ENCODE data around the gene ST6GALNAC6. TPM values are rescaled to one million over a fixed set of nuclear protein-coding genes. Genes with fewer than 3 reads are reported as not detected.
A peak's percentile ranks its signal among the peaks of the same experiment; 100 is the strongest.
"Not testable (repeated sequence)": the region's sequence is repeated elsewhere in the genome, so short reads cannot be mapped to it uniquely, and the experiment has no call there.

Gene ST6GALNAC6
- total RNA-seq, 1 experiment from 2014 or later, result 12.7 TPM

DNA sequence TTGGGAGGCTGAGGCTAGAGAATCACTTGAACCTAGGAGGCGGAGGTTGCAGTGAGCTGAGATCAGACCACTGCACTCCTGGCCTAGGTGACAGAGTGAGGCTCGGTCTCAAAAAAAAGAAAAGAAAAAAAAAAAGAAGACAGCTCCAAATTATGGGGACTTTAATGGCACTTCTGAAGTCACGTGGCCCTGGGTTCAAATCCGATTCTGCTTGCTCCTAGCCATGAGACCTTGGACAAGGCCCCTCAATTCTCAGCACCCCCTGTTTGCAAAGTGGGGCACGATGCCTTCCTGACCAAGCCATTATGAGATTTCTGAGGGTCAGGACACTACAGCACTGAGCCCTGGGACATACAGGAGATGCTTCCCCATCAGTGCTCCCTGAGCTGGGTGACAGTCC, 43.9 kb downstream of the ST6GALNAC6 start:
- no peak for DNase-seq (ENCODE audit: low read depth)

DNA sequence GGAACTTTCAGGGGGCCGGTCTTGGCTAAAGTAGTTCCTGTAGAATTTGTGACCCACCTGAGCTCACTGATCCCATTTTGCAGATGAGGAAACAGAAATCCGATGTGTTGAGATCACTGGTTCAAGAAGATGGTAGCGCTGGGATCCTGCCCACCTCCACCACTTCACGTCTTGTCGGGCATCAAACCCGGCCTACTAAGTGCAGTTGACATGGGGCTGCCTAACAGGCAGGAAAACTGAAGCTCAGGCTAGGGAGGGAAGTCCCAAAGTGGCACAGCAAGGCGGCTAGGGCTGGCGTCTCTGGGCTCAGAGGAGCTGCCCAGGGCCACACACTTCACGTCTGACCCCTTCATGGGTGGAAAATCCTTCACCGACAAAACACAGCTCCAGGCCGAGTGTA, 44.4 kb downstream of the ST6GALNAC6 start:
- no peak for DNase-seq (ENCODE audit: low read depth)

DNA sequence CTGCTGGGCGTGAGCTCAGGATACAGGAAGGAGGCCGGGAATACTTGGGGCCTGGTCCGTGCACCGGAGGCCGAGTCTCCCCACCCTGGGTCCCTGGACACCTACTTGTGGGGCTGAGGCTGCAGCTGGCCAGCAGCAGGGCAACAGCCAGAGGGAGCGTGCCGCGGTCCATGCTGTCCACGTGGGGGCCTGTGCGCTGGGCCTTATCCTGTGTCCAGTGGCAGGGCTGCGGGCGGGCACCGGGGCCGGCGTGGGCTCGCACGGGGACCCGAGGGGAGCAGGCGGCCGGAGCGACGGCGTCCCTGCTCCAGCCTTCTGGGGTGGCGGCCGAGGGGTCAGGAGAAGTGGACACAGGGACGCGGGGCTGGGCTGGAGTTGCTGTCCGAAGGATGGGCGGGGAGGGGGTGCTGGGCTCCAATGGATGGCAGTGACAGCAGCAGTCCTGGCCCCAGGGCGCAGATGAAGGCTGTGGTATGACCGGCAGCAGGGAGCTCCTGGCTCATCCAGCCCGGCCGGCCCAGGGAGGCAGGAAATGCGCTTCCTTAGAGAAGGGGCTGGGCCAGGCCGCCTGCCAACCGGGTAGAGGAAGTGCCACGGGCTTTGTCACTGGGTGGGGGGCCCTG, 45.1 kb downstream of the ST6GALNAC6 start, which contains the start of gene ENG:
Gene ENG, minus strand, starts transcription at position 475 of the 623 bp plus-strand sequence. Its CDS starts 303 bp downstream, at position 172.
- peak; percentile 85 for DNase-seq (ENCODE audit: low read depth)

DNA sequence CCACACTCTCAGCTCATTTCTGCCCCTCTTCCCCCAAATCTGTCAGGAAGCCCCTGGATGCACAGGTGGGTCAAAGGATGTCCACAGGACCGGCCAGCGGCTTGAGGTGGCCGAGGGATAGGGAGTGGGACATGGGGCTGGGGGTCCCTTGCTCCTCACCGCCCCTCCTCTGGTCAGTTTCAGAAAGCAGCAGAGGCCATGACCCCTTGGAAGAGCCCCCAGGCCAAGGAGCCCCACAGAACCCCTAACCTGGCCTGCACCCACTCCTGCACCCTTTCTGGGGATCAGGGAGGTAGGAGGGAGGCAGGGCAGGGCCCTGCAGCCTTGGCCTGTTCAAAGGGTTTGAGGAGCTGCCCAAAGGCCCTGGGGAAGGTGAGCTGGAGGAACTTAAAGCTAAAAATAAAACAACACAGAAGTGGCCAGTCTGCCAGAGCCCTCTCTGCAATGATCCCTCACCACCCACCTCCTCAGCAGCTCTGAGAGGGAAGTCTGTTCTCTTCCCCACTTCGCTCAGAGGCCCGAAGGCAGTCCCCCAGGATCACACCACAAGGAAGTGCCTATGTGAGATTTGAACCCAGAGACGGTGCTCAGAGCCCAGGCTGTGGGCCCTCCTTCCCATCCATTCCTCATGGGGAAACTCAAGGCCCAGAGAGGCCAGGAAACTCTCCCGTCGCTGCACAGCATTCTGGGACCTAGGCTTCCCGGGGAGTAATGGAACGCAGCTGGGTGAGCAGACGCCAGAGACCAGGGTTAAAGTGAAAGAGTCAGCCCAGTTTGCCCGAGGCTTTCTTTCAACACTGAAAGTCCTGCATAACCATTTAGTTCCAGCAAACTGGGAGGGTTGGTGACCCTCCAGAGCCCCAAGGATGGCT, 45.9 kb downstream of the ST6GALNAC6 start:
- peak; percentile 44 for DNase-seq (ENCODE audit: low read depth)

DNA sequence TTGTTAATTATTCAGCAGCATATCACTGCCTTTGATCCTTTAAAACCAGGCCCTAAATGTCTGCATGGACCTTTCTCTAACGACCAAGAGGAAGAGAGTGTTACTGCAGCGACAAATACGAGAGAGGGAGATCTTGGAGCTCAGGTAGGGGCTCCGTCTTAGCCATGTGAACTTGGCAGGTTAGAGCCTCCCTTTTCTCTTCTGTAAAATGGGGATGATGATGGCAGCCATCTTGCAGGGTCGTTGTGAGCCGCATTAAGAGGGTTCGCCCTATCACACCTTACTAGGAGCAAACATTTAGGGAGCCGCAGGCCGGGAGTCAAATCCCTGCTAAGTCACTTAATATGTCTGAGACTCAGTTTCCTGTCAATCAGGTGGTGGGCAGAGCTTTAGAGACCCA, 46.6 kb downstream of the ST6GALNAC6 start:
- no peak for DNase-seq (ENCODE audit: low read depth)

DNA sequence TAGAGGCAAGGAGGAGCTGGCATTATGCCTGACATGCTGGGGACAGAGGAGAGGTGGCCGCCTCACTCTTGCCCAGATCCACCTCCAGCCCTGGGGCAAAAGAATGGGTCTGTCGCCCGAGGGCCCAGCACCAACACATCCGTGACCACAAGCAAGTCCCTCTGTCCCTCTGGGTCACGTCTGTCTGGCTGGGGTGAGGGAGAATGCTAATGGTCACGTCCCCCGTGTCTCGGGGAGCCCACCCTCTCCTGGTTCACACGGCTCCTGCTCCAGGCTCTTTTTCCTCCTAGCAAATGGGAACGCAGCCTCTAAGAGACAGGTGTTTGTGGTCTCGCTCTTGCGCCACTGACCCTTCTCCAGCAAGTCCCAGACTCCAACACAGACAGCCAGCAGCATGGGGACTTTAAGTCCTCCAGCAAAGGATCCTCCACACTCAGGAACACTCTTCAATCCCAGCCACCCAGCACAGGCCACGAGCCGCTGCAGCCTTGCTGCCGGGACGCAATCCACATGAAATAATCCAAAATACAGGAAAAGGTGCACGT, 49.0 kb downstream of the ST6GALNAC6 start:
- no peak for DNase-seq (ENCODE audit: low read depth)

DNA sequence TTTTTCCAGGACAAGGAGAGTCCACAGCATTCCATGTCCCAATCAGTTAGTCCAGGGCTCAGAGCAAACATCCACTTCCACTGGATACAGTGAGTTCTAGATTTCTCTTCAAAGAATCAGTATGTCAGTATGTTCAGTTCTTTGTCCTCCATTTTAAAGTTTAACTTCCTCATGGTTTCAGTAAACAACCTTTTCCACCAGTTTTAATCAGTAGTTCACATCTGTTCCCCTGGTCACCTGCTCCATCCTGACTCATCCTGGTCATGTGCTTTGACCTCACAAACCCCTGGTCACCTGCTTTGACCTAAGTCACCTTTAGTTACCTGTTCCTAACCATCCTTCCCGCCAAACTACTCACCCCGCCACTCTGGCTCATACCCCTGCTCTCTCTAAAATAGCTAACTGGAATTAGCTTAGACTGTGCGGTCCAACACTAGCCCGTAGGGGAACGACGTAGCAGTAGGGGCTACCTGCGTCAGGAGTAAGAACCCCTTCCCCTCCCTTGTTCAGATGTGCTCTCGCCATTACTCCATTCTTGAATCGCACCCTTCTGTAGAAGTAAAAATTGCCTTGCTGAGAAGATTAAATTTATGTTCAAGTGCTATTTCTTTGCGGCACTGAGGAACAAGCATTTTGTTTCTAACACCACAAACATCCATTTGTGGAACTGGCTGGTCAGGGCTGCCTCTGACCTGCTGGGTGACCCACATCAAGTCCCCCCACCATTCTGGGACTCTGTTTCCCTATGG, 50.5 kb downstream of the ST6GALNAC6 start:
- no peak for DNase-seq (ENCODE audit: low read depth)

DNA sequence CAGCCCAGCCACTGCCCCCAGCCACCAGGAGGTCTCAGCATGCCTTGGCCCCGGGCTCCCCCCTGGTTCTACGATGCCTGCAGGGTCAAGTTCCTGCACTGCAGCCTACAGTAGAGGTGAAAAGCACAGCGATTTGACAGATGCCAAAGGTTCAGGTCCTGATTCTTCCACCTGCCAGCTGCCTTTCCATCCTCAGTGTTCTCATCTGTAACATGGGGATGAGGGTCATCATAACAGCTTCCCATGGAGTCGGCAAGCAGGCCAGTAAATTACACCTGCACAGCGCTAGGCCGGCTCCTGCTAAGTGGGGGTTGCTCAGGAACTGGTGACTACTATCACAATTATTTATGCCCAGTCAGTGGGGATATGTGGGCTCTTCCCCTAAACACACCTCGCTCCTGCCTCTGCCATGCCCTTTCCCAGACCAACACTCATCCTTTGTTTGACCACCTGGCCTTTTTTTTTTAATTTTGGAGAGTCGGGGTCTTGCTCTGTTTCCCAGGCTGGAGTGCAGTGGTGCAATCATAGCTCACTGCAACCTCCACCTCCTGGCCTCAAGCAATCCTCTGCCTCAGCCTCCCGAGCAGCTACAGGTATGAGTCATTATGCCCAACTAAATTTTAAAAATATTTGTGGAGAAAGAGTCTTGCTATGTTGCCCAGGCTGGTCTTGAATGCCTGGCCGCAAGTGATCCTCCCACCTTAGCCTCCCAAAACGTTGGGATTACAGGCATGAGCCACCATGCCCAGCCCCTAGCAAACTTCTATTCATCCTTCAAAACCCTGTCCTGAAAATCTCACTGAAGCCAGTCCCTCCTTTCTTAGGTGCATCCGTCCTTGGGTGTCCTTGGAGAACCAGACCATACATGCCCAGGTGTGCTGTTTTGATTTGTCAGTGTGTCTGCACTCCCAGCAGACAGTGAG, 51.3 kb downstream of the ST6GALNAC6 start:
- no peak for DNase-seq (ENCODE audit: low read depth)

DNA sequence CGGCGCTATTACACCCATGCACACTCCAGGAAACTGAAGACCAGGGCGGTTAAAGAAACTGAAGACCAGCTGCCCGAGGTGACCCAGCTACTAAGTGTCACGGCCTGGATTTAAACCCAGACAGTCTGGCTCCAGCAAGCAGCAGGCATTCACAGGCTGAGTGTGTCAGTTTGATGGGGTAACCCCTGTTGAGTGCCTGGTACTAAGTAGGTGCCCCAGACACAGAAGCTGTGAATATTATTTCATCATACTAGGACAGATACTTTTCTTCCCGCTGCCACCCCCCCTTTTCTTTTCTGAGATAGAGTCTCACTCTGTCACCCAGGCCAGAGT, 52.3 kb downstream of the ST6GALNAC6 start:
- DNase-seq (ENCODE audit: low read depth), result no peak

DNA sequence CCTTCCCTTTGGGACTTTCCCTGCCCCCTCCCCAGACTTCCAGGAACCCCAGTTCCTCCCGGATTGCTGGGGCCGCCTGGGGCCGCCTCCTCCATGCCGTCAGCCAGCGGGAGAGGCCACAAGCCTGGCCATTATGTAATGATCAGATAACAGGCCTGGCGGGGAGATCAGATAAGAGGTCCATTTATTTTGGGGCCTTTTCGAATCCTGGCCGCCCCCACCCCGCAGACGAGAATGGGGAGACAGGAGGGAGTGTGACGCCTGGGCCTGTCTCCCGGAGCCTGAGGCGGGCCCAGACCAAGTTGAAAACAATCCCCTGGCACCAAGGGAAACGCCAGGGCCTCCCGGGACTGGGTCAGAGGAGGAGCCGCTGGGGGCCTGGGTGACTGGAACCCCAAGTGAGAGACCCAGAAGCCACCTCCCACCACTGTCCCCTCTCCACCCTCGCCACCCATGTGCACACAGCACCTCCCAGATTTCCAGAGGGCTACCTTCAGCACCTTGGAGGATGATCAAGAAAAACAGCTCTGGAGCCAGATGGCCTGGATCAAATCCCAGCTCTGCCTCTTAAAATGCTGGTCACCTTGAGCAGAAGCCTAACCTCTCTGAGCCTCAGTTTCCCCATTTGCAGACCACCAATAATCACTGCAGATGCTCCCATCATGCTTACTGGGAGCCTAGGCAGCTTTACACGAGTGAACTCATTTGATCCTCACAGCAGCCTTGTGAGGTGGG, 52.8 kb downstream of the ST6GALNAC6 start:
- DNase-seq (ENCODE audit: low read depth), result no peak

DNA sequence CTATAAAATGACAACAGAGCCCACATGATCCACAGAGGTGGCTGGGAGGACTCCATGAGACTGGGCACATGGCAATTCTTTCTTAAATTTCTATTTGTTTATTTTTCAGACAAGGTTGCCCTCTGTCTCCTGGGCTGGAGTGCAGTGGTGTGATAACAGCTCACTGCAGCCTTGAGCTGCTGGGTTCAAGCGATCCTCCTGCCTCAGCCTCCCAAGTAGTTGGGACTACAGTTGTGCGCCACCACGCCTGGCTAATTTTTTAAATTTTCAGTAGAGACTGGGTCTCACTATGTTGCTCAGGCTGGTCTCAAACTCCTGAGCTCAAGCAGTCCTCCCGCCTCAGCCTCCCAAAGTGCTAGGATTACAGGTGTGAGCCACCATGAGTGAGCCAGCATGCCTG, 53.8 kb downstream of the ST6GALNAC6 start:
- DNase-seq (ENCODE audit: low read depth), result not testable (repeated sequence)

DNA sequence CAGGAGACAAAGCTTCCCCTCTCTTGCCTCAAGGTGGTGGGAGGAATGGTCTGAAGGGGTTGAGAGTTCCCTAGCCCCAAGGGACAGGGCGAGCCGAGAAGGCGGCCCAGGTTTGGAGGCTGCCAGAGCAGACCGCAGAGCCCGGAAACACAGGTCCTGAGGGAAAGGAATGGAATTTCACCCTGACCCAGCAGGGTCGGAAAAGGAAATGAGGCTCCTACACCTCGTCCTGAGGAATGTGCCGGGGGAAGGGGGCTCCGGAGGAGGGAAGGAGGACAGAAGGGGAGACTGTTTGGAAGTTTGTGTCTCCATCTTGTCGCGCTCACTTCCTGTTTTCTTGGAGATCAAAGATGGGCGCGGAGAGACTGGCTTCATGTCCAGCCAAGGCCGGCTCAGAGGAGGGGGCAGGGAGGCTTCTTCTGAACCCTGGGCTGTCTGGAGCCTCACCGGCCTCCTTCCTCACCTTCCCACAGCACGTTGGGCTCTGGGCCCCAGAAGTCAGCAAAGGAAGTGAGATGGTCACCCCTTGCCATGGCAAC, 54.5 kb downstream of the ST6GALNAC6 start:
- DNase-seq (ENCODE audit: low read depth), result peak; percentile 52

DNA sequence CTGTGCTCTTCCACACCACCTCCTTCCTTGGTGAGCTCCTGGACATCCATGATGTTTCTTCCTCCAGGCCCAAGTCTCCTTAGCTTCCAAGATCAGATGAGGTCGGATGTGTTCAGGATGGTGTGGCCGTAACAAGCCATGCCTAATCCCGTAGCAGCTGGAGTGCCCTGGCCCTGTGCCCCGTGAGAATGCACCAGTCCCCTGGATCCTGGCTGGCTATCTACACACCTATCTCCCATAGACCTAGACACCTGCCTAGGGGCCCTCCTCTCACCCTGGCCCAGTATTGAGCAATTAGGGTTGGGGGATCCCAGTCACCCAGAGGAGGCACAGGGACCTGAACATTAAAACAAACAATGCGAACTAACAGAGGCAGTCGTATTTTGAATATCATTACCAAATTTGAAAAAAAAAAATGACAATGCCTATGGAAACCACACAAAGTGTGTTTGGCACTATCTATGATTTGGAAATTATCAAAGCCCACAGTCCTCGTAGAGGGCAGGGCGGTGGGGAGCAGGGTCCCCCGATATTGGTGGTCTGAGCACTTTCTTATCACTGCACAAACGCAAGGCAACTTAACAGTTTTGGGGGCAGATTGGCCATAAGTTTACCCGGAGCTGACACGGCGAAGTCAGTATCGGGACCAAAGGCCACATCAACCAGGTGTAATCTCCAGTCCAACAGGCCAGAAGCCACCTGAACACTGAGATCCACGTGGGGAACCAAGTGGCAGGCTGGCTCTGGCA, 58.1 kb downstream of the ST6GALNAC6 start:
- no peak for DNase-seq (ENCODE audit: low read depth)

DNA sequence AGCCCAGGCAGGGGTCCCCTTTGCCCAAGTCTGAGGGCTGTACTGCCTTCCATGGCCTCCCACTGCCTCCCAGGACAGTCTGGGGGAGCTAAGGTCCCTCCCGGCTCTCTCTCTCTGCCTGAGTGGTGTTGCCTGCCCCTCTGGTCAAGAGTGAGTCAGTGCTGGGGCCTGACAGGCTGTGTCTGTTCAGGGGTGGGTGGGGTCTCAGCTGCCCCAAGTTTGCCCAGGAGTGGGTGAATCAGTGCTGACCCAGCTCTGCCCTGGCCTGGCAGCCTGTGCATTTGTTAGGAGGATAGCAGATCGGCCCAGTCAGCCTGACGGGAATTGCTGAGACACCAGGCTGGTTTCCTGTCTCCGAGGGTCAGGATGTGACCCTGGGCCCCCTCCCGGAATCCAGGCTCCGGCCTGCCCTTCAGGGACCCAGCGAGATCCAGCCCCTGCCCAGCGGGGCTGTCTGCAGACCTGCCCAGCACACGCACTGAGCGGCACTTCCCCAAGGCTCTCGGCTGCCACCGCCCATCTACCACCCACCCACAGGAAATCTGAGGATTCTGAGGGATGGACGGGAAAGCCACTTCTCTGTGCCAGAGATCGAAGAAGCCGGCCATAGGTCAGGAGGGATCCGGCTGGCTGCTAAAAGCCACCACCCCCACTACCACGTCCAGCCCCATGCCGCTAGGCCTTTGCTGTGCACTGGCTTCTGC, 60.9 kb downstream of the ST6GALNAC6 start:
- DNase-seq (ENCODE audit: low read depth), result peak; percentile 86

DNA sequence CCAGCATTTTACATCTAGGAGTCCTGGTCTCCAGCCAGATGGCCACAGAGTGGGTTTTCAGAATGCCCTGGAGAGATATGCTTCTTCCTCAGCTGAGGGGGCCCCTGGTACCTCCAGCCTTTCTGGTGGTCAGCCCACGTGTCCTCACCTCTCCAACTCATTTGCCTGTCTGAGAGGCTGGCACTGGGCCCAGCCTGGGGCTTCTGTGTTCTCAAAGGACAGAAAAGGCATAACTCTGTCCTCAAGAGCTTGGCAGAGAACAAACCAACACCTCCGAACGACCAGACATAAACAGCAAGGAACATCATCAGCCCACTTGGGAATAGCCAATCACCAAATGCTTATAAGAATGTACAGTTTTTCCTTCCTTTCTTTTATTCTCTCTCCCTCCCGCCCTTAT, 62.1 kb downstream of the ST6GALNAC6 start:
- no peak for DNase-seq (ENCODE audit: low read depth)

DNA sequence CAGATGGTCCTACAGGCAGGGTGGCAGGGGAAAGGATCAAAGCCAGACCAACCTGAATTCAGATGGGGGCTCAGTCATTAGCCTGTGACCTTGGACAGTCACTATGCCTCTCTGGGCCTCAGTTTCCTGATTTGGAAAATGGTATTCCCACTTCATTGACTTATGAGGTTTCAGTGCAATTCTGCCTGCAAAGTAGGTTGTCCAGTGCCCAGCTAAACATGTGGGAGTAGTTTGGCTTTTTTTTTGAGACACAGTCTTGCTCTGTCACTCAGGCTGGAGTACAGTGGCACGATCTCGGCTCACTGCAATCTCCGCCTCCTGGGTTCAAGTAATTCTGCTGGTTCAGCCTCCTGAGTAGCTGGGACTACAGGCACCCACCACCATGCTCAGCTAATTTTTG, 62.8 kb downstream of the ST6GALNAC6 start:
- DNase-seq (ENCODE audit: low read depth), result not testable (repeated sequence)

DNA sequence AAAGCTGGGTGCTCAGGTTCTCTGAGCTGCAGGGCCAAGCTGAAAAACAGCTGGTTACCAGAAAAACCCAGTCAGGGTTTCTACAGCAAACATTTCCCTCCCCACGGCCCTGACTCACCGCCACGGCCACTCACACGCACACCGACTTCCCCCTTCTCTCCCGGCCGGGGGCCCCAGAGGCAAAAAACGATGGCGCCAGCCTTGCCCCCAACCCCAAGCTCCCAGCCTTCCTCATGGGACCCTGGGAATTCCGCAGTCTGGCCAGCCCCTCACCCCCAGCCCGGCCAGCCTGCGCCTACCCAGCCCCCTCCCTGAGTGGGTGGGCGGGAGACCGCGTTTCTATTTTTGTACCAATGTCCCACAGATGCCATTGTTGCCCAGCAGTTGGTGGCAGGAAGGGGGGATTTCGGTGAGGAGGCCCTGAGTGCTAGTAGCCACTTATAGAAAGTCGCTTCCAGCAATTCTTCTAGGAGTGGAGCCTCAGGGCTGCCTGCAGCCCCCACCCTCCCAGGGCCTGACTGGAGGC, 63.3 kb downstream of the ST6GALNAC6 start:
- peak; percentile 44 for DNase-seq (ENCODE audit: low read depth)
